Osteoblast (primary cell): ENCODE results near the gene SSTR4. TPM values are rescaled to one million over a fixed set of nuclear protein-coding genes. Genes with fewer than 3 reads are reported as not detected.

ENCODE experiments used
- DNase-seq: peaks from one replicate; pipeline ENCODE4 v3.0.0; 2011; ENCODE audit warnings: low spot score, mixed read lengths; ENCODE audit not compliant: insufficient read length; ENCODE audit errors: missing footprints
- H2AFZ ChIP-seq: 2 replicates; pipeline ENCODE4 v1.6.0; 2011; ENCODE audit warnings: mild to moderate bottlenecking, low read length
- H3K27ac ChIP-seq: 2 replicates; pipeline ENCODE4 v1.5.1; 2011; ENCODE audit warnings: mild to moderate bottlenecking, low read depth, low read length, moderate library complexity
- H3K27me3 ChIP-seq: 2 replicates; pipeline ENCODE4 v1.6.0; 2012; ENCODE audit warnings: mild to moderate bottlenecking, control low read depth, inconsistent platforms, low read length, moderate library complexity; ENCODE audit not compliant: insufficient read depth
- H3K36me3 ChIP-seq: 2 replicates; pipeline ENCODE4 v1.5.1; 2011; ENCODE audit warnings: mild to moderate bottlenecking, low read length, control low read depth, moderate library complexity; ENCODE audit not compliant: insufficient read depth
- H3K4me1 ChIP-seq: 2 replicates; pipeline ENCODE4 v1.5.1; 2011; ENCODE audit warnings: mild to moderate bottlenecking, low read length, control low read depth, moderate library complexity; ENCODE audit not compliant: insufficient read depth
- H3K4me2 ChIP-seq: 2 replicates; pipeline ENCODE4 v1.6.0; 2011; ENCODE audit warnings: mild to moderate bottlenecking, low read length; ENCODE audit not compliant: insufficient read depth
- H3K4me3 ChIP-seq: fragments of 200-600 bp; sonication (generic); 3 replicates; pipeline ENCODE4 v1.5.1; 2012; ENCODE audit warnings: mild to moderate bottlenecking, low read length, inconsistent platforms; ENCODE audit not compliant: insufficient read depth
- H3K79me2 ChIP-seq: 2 replicates; pipeline ENCODE4 v1.6.0; 2012; ENCODE audit warnings: mild to moderate bottlenecking, low read length, control low read depth, inconsistent platforms; ENCODE audit not compliant: insufficient read depth
- H3K9me3 ChIP-seq: 2 replicates; pipeline ENCODE4 v1.5.1; 2011; ENCODE audit warnings: low read depth, low read length, control low read depth
- H4K20me1 ChIP-seq: 2 replicates; pipeline ENCODE4 v1.6.0; 2012; ENCODE audit warnings: mild to moderate bottlenecking, low read length, control low read depth; ENCODE audit not compliant: insufficient read depth
- total RNA-seq: library from RNA; depleted of rRNA; stranded (reverse); fragments of >200 nt; gene quantifications from 2 replicates; pipeline ENCODE4 v1.2.3, GENCODE V29; 2012
- TF ChIP-seq, protein P1 (sequence below): IDR thresholded peaks from 2 replicates; pipeline ENCODE4 v1.5.1; 2011; ENCODE audit warnings: mild to moderate bottlenecking, low read depth, low read length, moderate library complexity; ENCODE audit errors: extremely low read depth

Gene SSTR4
- total RNA-seq, 1 donor = not detected

DNA sequence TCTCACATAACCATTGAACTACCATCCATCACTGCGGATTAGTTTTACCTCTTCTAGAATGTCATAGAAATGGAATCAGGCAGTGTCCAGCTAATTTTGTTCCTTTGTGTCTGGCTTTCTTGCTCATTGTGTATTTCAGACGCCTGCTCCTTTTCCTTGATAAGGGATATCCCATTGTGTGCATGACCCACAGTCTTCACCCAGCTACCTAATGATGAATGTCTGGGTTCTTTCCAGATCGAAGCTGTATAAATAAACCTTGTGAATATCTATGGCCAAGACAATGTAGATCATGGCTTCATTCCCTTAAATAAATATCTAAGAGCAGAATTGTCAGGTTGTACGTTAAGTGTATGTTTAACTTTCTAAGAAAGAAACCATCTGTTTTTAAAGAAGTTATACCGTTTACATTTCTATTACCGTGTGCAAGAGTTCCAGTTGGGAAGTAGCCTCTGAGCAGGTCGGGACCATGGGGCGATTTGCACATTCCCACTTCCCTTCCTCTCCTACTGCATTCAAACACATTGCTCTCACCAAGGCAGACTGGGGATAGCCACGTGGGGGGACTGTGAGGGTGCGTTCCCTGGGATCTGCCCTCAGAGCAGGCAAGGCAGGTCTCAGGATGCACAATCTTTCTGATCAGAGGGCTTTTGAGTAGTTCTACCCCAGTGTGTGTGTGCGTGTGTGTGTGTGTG, 37.9 kb downstream of the SSTR4 start:
- Histone ChIP-seq H4K20me1 (no peaks in the 10 kb centered on the region), H3K27me3 (no peaks in the 10 kb centered on the region), H3K9me3 (no peaks in the 10 kb centered on the region), H3K27ac (no peak overlapping the region), H3K79me2 (no peaks in the 10 kb centered on the region), H2AFZ (no peak overlapping the region), H3K4me3 (no peak overlapping the region), H3K4me1 (no peaks in the 10 kb centered on the region), H3K4me2 (no peak overlapping the region), H3K36me3 (no peaks in the 10 kb centered on the region)
- TF ChIP-seq, protein P1, sequence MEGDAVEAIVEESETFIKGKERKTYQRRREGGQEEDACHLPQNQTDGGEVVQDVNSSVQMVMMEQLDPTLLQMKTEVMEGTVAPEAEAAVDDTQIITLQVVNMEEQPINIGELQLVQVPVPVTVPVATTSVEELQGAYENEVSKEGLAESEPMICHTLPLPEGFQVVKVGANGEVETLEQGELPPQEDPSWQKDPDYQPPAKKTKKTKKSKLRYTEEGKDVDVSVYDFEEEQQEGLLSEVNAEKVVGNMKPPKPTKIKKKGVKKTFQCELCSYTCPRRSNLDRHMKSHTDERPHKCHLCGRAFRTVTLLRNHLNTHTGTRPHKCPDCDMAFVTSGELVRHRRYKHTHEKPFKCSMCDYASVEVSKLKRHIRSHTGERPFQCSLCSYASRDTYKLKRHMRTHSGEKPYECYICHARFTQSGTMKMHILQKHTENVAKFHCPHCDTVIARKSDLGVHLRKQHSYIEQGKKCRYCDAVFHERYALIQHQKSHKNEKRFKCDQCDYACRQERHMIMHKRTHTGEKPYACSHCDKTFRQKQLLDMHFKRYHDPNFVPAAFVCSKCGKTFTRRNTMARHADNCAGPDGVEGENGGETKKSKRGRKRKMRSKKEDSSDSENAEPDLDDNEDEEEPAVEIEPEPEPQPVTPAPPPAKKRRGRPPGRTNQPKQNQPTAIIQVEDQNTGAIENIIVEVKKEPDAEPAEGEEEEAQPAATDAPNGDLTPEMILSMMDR = no peak
- DNase-seq = no peak

DNA sequence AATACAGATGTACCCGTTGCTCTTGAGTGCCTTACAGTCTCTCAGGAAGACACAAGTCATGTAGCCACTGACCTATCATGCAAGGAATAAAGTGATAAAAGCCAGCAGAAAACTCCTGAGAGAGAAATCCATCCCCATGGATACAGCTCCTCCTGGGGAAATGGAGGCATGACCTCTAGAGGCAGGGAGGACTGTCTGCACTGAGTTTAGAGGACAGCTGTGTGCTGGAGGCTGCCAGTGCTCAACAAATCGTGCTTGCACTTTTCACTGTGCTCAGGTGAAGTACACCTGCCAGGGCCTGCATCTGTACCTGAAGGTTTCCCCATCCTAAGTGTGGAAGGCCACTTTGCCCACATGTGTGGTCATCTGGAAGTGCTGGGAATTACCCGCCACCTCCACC, 38.9 kb downstream of the SSTR4 start:
- no peak for DNase-seq
- Histone ChIP-seq H3K36me3 (no peaks in the 10 kb centered on the region), H3K79me2 (no peaks in the 10 kb centered on the region), H4K20me1 (no peaks in the 10 kb centered on the region), H3K4me3 (no peak overlapping the region), H3K27me3 (peaks cover 4% of the 10 kb centered on the region), H3K9me3 (no peaks in the 10 kb centered on the region), H3K4me1 (no peaks in the 10 kb centered on the region), H2AFZ (no peak overlapping the region), H3K4me2 (no peak overlapping the region), H3K27ac (no peak overlapping the region)
- TF ChIP-seq, protein P1 = no peak

DNA sequence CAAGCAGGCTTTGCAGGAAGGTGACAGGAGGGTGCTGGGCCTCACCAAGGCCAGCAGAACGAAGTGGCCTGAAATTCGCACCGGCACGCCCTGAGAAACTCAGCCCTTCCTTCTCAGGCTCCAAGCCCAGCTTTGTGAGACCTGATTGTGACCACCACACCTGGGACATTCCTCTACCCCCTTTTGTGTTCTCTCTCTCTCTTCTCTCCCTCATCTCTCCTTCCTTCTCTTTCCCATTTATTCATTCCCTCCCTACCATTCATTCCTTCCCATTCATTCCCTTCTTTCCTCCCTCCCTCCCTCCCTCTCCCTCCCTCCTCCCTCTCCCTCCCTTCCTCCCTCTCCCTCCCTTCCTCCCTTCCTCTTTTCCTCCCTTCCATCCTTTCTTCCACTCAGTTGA, 42.2 kb downstream of the SSTR4 start:
- DNase-seq = no peak
- H3K4me1 ChIP-seq = no peaks in the 10 kb centered on the region
- no peak overlapping the region for H2AFZ ChIP-seq
- no peak overlapping the region for H3K27ac ChIP-seq
- H3K4me2 ChIP-seq = no peak overlapping the region
- no peaks in the 10 kb centered on the region for H3K36me3 ChIP-seq
- TF ChIP-seq, protein P1 = no peak
- no peak overlapping the region for H3K4me3 ChIP-seq
- H3K79me2 ChIP-seq = no peaks in the 10 kb centered on the region
- no peaks in the 10 kb centered on the region for H3K9me3 ChIP-seq
- H4K20me1 ChIP-seq = no peaks in the 10 kb centered on the region
- H3K27me3 ChIP-seq = peaks cover 17% of the 10 kb centered on the region

DNA sequence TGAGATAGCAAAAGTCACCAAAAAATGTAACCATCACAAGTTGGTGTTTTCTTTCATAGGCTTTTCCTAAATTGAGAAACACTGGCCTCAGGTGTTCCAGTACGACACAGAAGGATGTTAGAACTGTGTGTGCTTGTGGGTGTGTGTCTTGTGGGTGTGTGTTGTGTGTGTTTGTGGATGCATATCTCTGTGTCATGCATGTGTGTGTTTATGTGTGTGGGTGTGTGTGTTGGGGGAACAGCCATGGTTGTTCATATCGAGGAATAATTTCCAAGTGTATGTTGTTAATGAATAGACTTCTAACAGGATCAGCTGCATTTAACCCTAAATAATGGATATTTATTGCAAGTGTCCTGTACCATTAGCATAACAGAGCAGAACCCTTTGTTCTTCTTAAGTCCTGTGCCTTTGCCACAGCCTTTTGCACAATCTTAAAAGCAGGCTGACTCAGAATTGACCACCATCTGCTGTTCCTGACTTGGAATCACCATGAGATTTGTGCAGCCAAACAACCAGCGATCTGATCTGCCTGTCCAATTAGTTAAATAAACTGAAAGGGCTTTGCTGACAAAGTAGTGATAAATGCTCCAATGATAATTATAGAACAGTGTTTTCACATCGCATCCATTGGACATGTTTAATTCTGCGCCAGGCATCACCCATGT, 43.4 kb downstream of the SSTR4 start:
- DNase-seq = no peak
- Histone ChIP-seq H3K27ac (no peak overlapping the region), H2AFZ (no peak overlapping the region), H3K4me3 (no peak overlapping the region), H3K4me1 (no peaks in the 10 kb centered on the region), H3K36me3 (no peaks in the 10 kb centered on the region), H3K27me3 (peaks cover 17% of the 10 kb centered on the region), H3K4me2 (no peak overlapping the region), H4K20me1 (no peaks in the 10 kb centered on the region), H3K9me3 (no peaks in the 10 kb centered on the region), H3K79me2 (no peaks in the 10 kb centered on the region)
- TF ChIP-seq, protein P1 = no peak
